Measurements from ENCODE around the gene PDE6A. TPM values are rescaled to one million over a fixed set of nuclear protein-coding genes. Genes with fewer than 3 reads are reported as not detected.
A peak's percentile ranks its signal among the peaks of the same experiment; 100 is the strongest.

Gene PDE6A
- total RNA-seq, 1 experiment from 2014 or later = not detected

- Mint-ChIP-seq H3K9me3 (no peaks in the 10 kb centered on the region), H3K36me3 (no peaks in the 10 kb centered on the region), H3K27ac (no peak overlapping the region), H3K4me1 (peaks cover 11% of the 10 kb centered on the region), H3K27me3 (ENCODE audit: low read depth) (no peaks in the 10 kb centered on the region), H3K4me3 (no peak overlapping the region)
- TF ChIP-seq HMGXB4 (CRISPR knock-in tag; IDR thresholded peaks at IDR 0.05) = no peak
- ChIA-PET CTCF (interaction anchor here (0.7 to 3.4 kb wide), 5 partner anchors 10 to 121 kb away, joined by 3 to 24 read pairs (median 5); partner anchors contain the start of gene SLC26A2), POLR2A (no interaction called here)
- DNase-seq (ENCODE audit: low spot score) = no peak
- ATAC-seq = peak; percentile 86
Observed at GRCh38 chr5:149869411-149869821, 75.2 kb downstream of the PDE6A start.

- no peaks in the 10 kb centered on the region for H3K36me3 Mint-ChIP-seq
- CTCF ChIA-PET = interaction anchor here (0.7 to 3.2 kb wide), 4 partner anchors 13 to 250 kb away, joined by 4 to 18 read pairs (median 8); no protein-coding TSS in a partner anchor
- ATAC-seq = no peak
Observed at GRCh38 chr5:149865746-149866145, 78.8 kb downstream of the PDE6A start.

More at GRCh38 chr5:149865746-149866145, 78.8 kb downstream of the PDE6A start:
- no peaks in the 10 kb centered on the region for H3K9me3 Mint-ChIP-seq
- no peak overlapping the region for H3K4me3 Mint-ChIP-seq
- H3K4me1 Mint-ChIP-seq = peaks cover 17% of the 10 kb centered on the region
- POLR2A ChIA-PET = no interaction called here
- no peak for DNase-seq (ENCODE audit: low spot score)
- no peak overlapping the region for H3K27ac Mint-ChIP-seq
- H3K27me3 Mint-ChIP-seq (ENCODE audit: low read depth) = no peaks in the 10 kb centered on the region
- TF ChIP-seq CREM (CRISPR knock-in tag; IDR thresholded peaks at IDR 0.05) = no peak
- no peak for TF ChIP-seq E2F1 (CRISPR knock-in tag; IDR thresholded peaks at IDR 0.05)
- TF ChIP-seq RELA (CRISPR knock-in tag; IDR thresholded peaks at IDR 0.05; ENCODE audit: borderline replicate concordance) = no peak
- no peak for TF ChIP-seq AFF4 (CRISPR knock-in tag; IDR thresholded peaks at IDR 0.05; ENCODE audit: borderline replicate concordance)
- no peak for TF ChIP-seq FOXP1 (CRISPR knock-in tag; IDR thresholded peaks at IDR 0.05; ENCODE audit: borderline replicate concordance)
- no peak for TF ChIP-seq ZNF232 (CRISPR knock-in tag; IDR thresholded peaks at IDR 0.05)
- TF ChIP-seq PRRX2 (CRISPR knock-in tag; IDR thresholded peaks at IDR 0.05) = no peak
- TF ChIP-seq ATF2 (CRISPR knock-in tag; IDR thresholded peaks at IDR 0.05; ENCODE audit: borderline replicate concordance, low read depth) = no peak
- TF ChIP-seq USF1 (CRISPR knock-in tag; IDR thresholded peaks at IDR 0.05) = no peak
- no peak for TF ChIP-seq ZNF671 (CRISPR knock-in tag; IDR thresholded peaks at IDR 0.05)
- TF ChIP-seq TP53 (CRISPR knock-in tag; IDR thresholded peaks at IDR 0.05) = no peak
- TF ChIP-seq ESRRA (CRISPR knock-in tag; IDR thresholded peaks at IDR 0.05; ENCODE audit: borderline replicate concordance) = no peak

Data from WTC11 (cell line).